Epithelial cell of esophagus (primary cell): Measurements from ENCODE around the gene TMPRSS7.
"Not testable (repeated sequence)": the region's sequence is repeated elsewhere in the genome, so short reads cannot be mapped to it uniquely, and the experiment has no call there.

ENCODE experiments used
- DNase-seq: peaks from one replicate; pipeline ENCODE4 v3.0.0; 2010; ENCODE audit warnings: low read depth
- H3K4me3 ChIP-seq: 2 replicates; pipeline ENCODE4 v1.5.1; 2011; ENCODE audit warnings: mild to moderate bottlenecking, low read length, control low read depth
- CTCF ChIP-seq: IDR thresholded peaks from 2 replicates; pipeline ENCODE4 v1.5.1; 2011; ENCODE audit warnings: low read depth, mild to moderate bottlenecking, low read length, control low read depth, inconsistent platforms; ENCODE audit not compliant: insufficient read depth; ENCODE audit errors: missing control alignments

Gene TMPRSS7

GRCh38 chr3:112061152-112061551 is 26.6 kb downstream of the TMPRSS7 start:
- no peak for TF ChIP-seq CTCF
- no peak for DNase-seq
- no peak overlapping the region for H3K4me3 ChIP-seq

- not testable (repeated sequence) for H3K4me3 ChIP-seq, DNase-seq
These were observed 38.0 kb downstream of the TMPRSS7 start for GRCh38 chr3:112072387-112073060.

GRCh38 chr3:112074006-112074405 is 39.5 kb downstream of the TMPRSS7 start:
- DNase-seq = peak; percentile 52
- H3K4me3 ChIP-seq = no peak overlapping the region
- no peak for TF ChIP-seq CTCF

- peak overlapping the region; percentile 19 for H3K4me3 ChIP-seq
- peak; percentile 99 for DNase-seq
- TF ChIP-seq CTCF = no peak
These were observed 40.3 kb downstream of the TMPRSS7 start for GRCh38 chr3:112074616-112075497.

- H3K4me3 ChIP-seq = no peak overlapping the region
- DNase-seq = peak; percentile 71
- no peak for TF ChIP-seq CTCF
These were observed 43.9 kb downstream of the TMPRSS7 start for GRCh38 chr3:112078125-112079083.

GRCh38 chr3:112083239-112083638 is 48.7 kb downstream of the TMPRSS7 start:
- DNase-seq = no peak
- no peak for TF ChIP-seq CTCF

More at GRCh38 chr3:112083239-112083638, 48.7 kb downstream of the TMPRSS7 start:
- H3K4me3 ChIP-seq = no peak overlapping the region
